Osteocyte (in vitro differentiated cells): ENCODE results near the gene ZCCHC12. TPM values are rescaled to one million over a fixed set of nuclear protein-coding genes. Genes with fewer than 3 reads are reported as not detected.

Source experiments
- DNase-seq: peaks from one replicate; pipeline ENCODE4 v3.0.0; 2021; ENCODE audit warnings: mixed read lengths; ENCODE audit not compliant: unreplicated experiment; ENCODE audit errors: extremely low spot score
- H3K27ac Mint-ChIP-seq: one replicate; pipeline ENCODE4 v1.8.0; 2021; ENCODE audit warnings: mild to moderate bottlenecking, mixed read lengths; ENCODE audit not compliant: unreplicated experiment
- H3K27me3 Mint-ChIP-seq: one replicate; pipeline ENCODE4 v1.8.0; 2021; ENCODE audit warnings: mixed read lengths; ENCODE audit not compliant: unreplicated experiment
- H3K36me3 Mint-ChIP-seq: one replicate; pipeline ENCODE4 v1.8.0; 2021; ENCODE audit warnings: mixed read lengths; ENCODE audit not compliant: unreplicated experiment
- H3K4me1 Mint-ChIP-seq: one replicate; pipeline ENCODE4 v1.8.0; 2021; ENCODE audit warnings: mixed read lengths; ENCODE audit not compliant: unreplicated experiment
- H3K4me3 Mint-ChIP-seq: one replicate; pipeline ENCODE4 v1.8.0; 2021; ENCODE audit warnings: mild to moderate bottlenecking, moderate library complexity, mixed read lengths; ENCODE audit not compliant: unreplicated experiment
- H3K9me3 Mint-ChIP-seq: one replicate; pipeline ENCODE4 v1.8.0; 2021; ENCODE audit warnings: mixed read lengths; ENCODE audit not compliant: unreplicated experiment
- total RNA-seq: library from RNA; stranded (reverse); gene quantifications from 2 replicates; pipeline ENCODE4 v1.2.1, GENCODE V29; 2021
- TF ChIP-seq, protein P1 (sequence below): fragments of 200-600 bp; sonication (generic); IDR thresholded peaks from 2 replicates; pipeline ENCODE4 v1.5.0; 2021; ENCODE audit warnings: antibody characterized with exemption, mild to moderate bottlenecking, moderate library complexity

Gene ZCCHC12
- total RNA-seq, 1 donor from 2014 or later: 0.16 TPM

DNA sequence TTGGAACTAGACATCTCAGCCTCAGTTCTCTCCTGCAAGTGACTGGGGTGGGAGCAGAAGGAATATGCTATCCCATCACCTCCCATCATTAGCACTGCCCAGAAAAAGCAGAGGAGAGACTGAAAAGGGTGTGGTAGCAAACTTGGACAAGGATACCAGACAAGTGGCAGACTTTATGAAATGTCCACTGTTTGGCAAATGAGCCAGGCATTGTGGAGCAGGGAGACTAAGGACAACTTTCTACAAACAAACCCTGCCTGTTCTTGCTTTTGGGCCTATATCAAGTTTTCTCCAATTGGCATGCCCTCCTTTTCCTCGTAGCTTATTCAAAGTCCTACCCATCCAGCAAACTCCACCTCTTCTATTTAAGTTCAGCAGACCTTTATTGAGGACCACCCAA is 41.6 kb downstream of the ZCCHC12 start:
- H3K36me3 Mint-ChIP-seq: no peaks in the 10 kb centered on the region
- TF ChIP-seq, protein P1, sequence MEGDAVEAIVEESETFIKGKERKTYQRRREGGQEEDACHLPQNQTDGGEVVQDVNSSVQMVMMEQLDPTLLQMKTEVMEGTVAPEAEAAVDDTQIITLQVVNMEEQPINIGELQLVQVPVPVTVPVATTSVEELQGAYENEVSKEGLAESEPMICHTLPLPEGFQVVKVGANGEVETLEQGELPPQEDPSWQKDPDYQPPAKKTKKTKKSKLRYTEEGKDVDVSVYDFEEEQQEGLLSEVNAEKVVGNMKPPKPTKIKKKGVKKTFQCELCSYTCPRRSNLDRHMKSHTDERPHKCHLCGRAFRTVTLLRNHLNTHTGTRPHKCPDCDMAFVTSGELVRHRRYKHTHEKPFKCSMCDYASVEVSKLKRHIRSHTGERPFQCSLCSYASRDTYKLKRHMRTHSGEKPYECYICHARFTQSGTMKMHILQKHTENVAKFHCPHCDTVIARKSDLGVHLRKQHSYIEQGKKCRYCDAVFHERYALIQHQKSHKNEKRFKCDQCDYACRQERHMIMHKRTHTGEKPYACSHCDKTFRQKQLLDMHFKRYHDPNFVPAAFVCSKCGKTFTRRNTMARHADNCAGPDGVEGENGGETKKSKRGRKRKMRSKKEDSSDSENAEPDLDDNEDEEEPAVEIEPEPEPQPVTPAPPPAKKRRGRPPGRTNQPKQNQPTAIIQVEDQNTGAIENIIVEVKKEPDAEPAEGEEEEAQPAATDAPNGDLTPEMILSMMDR: no peak
- no peak overlapping the region for H3K27ac Mint-ChIP-seq
- peaks cover 5% of the 10 kb centered on the region for H3K9me3 Mint-ChIP-seq
- no peak overlapping the region for H3K4me3 Mint-ChIP-seq
- H3K4me1 Mint-ChIP-seq: no peaks in the 10 kb centered on the region
- no peak for DNase-seq
- peaks cover 16% of the 10 kb centered on the region for H3K27me3 Mint-ChIP-seq

DNA sequence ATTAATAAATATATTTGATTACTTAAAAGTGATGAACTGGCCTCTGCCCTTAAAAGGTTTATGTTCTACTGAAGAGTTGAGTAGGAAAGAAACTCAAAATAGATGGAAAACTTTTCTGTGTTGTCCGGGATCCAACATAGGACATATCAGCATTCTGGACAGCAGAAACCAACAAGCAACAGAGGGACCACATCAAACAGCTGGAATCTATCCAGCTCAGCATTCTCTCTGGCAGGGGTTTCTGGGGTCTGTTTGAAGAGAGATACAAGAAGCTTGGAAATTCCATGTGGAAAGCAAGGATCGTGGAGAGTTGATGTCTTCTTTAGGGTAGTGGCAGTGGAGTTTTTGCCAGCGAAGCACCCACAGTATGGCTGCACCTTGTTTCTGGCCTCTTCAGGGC is 43.6 kb downstream of the ZCCHC12 start:
- no peak overlapping the region for H3K4me3 Mint-ChIP-seq
- H3K27ac Mint-ChIP-seq: no peak overlapping the region
- no peak for DNase-seq
- TF ChIP-seq, protein P1: no peak
- H3K9me3 Mint-ChIP-seq: peaks cover 7% of the 10 kb centered on the region
- no peaks in the 10 kb centered on the region for H3K4me1 Mint-ChIP-seq
- no peaks in the 10 kb centered on the region for H3K36me3 Mint-ChIP-seq
- H3K27me3 Mint-ChIP-seq: peaks cover 13% of the 10 kb centered on the region

- H3K27ac Mint-ChIP-seq: no peak overlapping the region
- no peaks in the 10 kb centered on the region for H3K36me3 Mint-ChIP-seq
- no peak overlapping the region for H3K4me3 Mint-ChIP-seq
- TF ChIP-seq, protein P1: no peak
- no peaks in the 10 kb centered on the region for H3K4me1 Mint-ChIP-seq
- peaks cover 4% of the 10 kb centered on the region for H3K27me3 Mint-ChIP-seq
- no peak for DNase-seq
- peaks cover 9% of the 10 kb centered on the region for H3K9me3 Mint-ChIP-seq
These were observed 48.5 kb downstream of the ZCCHC12 start for GRCh38 chrX:118872102-118872566.

Other genes starting within 250 kb of the ZCCHC12 start
- gene IL13RA1, start 96.2 kb upstream of the ZCCHC12 start, total RNA-seq: 78.7 and 79.4 TPM in 2 replicates
- gene LONRF3, start 150.8 kb downstream of the ZCCHC12 start, total RNA-seq: not detected in 2 replicates
- not detected in 2 replicates for gene CT47C1, start 249.2 kb downstream of the ZCCHC12 start, total RNA-seq